WERI-Rb-1 (cell line): Measurements from ENCODE around the gene PXK.
"Not testable (repeated sequence)": the region's sequence is repeated elsewhere in the genome, so short reads cannot be mapped to it uniquely, and the experiment has no call there.

Experiments
- DNase-seq: peaks from one replicate; pipeline ENCODE4 v3.0.0-alpha.2; 2020
- H3K27ac ChIP-seq: fragments of 250-450 bp; sonication (Bioruptor Pico); 2 replicates; pipeline ENCODE4 v1.5.1; 2020; ENCODE audit warnings: mild to moderate bottlenecking, moderate library complexity
- H3K27me3 ChIP-seq: fragments of 250-450 bp; sonication (Bioruptor Pico); 2 replicates; pipeline ENCODE4 v1.5.1; 2021; ENCODE audit warnings: mild to moderate bottlenecking, low read depth, moderate library complexity; ENCODE audit not compliant: insufficient read depth, severe bottlenecking
- H3K36me3 ChIP-seq: fragments of 250-450 bp; sonication (Bioruptor Pico); 2 replicates; pipeline ENCODE4 v1.5.1; 2020; ENCODE audit warnings: mild to moderate bottlenecking, moderate library complexity
- H3K4me3 ChIP-seq: 2 replicates; pipeline ENCODE4 v1.5.1; 2011; ENCODE audit warnings: low read depth, mild to moderate bottlenecking, control low read depth, low read length
- H3K9me3 ChIP-seq: fragments of 250-450 bp; sonication (Bioruptor Pico); 2 replicates; pipeline ENCODE4 v1.5.1; 2021; ENCODE audit warnings: mild to moderate bottlenecking, moderate library complexity; ENCODE audit not compliant: severe bottlenecking
- CTCF ChIP-seq: IDR thresholded peaks from 2 replicates; pipeline ENCODE4 v1.5.1; 2011; ENCODE audit warnings: low read depth, mild to moderate bottlenecking, control low read depth, inconsistent platforms, low read length

PXK gene

GRCh38 chr3:58337190-58337589 is 4.5 kb downstream of the PXK start:
- no peak overlapping the region for H3K27ac ChIP-seq
- no peaks in the 10 kb centered on the region for H3K36me3 ChIP-seq
- H3K4me3 ChIP-seq: no peak overlapping the region
- H3K27me3 ChIP-seq: no peaks in the 10 kb centered on the region
- no peak for TF ChIP-seq CTCF
- H3K9me3 ChIP-seq: no peaks in the 10 kb centered on the region
- DNase-seq: no peak

DNA sequence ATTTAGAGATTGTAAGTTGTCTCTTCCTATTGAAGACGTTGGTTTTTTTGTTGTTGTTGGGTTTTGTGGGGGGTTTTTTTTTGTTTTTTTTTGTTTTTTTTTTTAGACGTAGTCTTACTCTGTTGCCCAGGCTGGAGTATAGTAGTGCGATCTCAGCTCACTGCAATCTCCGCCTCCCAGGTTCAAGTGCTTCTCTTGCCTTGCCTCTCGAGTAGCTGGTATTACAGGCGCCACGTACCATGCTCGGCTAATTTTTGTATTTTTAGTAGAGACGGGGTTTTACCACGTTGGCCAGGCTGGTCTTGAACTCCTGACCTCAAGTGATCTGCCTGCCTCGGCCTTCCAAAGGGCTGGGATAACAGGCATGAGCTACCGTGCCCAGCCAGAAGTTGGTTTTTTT is 6.5 kb downstream of the PXK start:
- not testable (repeated sequence) for H3K27me3 ChIP-seq, H3K9me3 ChIP-seq, DNase-seq, H3K36me3 ChIP-seq, H3K27ac ChIP-seq, H3K4me3 ChIP-seq

GRCh38 chr3:58340594-58341244 is 8.0 kb downstream of the PXK start:
- no peaks in the 10 kb centered on the region for H3K27me3 ChIP-seq
- TF ChIP-seq CTCF: no peak
- no peak overlapping the region for H3K27ac ChIP-seq
- H3K4me3 ChIP-seq: no peak overlapping the region
- no peaks in the 10 kb centered on the region for H3K36me3 ChIP-seq
- DNase-seq: no peak
- H3K9me3 ChIP-seq: no peaks in the 10 kb centered on the region

GRCh38 chr3:58341376-58341775 is 8.7 kb downstream of the PXK start:
- H3K4me3 ChIP-seq: no peak overlapping the region
- no peaks in the 10 kb centered on the region for H3K36me3 ChIP-seq
- H3K27ac ChIP-seq: no peak overlapping the region
- no peak for TF ChIP-seq CTCF
- DNase-seq: no peak
- no peaks in the 10 kb centered on the region for H3K9me3 ChIP-seq
- H3K27me3 ChIP-seq: no peaks in the 10 kb centered on the region

DNA sequence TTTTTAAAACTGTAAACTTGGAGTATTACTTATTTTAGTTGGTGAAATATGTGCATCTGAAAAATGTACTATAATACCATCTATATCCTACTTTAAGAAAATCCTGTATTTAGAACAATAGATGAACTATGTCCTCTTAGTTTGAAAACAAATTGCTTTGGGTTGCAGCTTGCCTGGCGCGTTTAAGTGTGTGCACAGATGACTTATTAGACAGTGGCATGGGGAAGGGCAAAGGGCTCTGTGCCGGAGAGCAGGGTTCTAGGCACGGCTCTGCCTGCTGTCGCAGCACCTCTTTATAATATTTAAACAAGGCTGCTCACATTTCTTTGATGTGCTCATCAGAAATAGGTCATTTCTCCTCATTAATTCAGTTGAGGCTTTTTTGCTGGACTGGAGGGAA is 10.0 kb downstream of the PXK start:
- Histone ChIP-seq H3K9me3 (no peaks in the 10 kb centered on the region), H3K4me3 (no peak overlapping the region), H3K36me3 (no peaks in the 10 kb centered on the region), H3K27me3 (no peaks in the 10 kb centered on the region), H3K27ac (no peak overlapping the region)
- no peak for DNase-seq
- TF ChIP-seq CTCF: no peak

DNA sequence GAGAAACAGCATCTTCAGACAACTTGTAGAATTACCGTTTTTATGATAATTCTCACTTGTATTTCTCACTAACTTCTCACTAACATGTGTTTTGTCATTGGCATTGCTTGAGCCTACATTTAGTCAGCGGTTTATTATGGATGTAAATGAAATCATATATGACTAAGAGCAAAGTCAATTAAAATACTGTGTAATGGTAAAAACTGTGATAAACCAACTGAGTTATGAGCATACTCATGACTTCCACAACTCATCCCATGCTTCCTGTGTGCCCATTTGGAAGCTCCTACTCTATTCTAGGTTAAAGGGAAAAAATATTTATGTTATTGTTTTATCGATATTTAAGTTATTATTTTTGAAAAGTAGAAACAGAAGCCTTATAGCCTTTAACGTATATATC is 12.8 kb downstream of the PXK start:
- no peaks in the 10 kb centered on the region for H3K36me3 ChIP-seq
- no peak for TF ChIP-seq CTCF
- H3K27ac ChIP-seq: no peak overlapping the region
- H3K4me3 ChIP-seq: no peak overlapping the region
- no peaks in the 10 kb centered on the region for H3K27me3 ChIP-seq
- no peak for DNase-seq
- no peaks in the 10 kb centered on the region for H3K9me3 ChIP-seq
